HuH-7 (cell line): ENCODE results near the gene ICAM1.
"Not testable (repeated sequence)": the region's sequence is repeated elsewhere in the genome, so short reads cannot be mapped to it uniquely, and the experiment has no call there.

Experiments
- DNase-seq: peaks from one replicate; pipeline ENCODE4 v3.0.0; 2011; ENCODE audit warnings: low spot score

ICAM1 gene

GRCh38 chr19:10277795-10278589 lies 7.1 kb downstream of the ICAM1 start:
- DNase-seq = no peak

GRCh38 chr19:10278935-10279334 lies 8.0 kb downstream of the ICAM1 start:
- no peak for DNase-seq

- DNase-seq = no peak
Observed at GRCh38 chr19:10279737-10280442, 9.0 kb downstream of the ICAM1 start.

GRCh38 chr19:10282043-10282442 lies 11.1 kb downstream of the ICAM1 start:
- DNase-seq = not testable (repeated sequence)

- DNase-seq = no peak
Observed at GRCh38 chr19:10283301-10284064, 12.6 kb downstream of the ICAM1 start.

- no peak for DNase-seq
Observed at GRCh38 chr19:10284065-10284959, 13.4 kb downstream of the ICAM1 start.

- DNase-seq = no peak
Observed at GRCh38 chr19:10284960-10285278, 14.0 kb downstream of the ICAM1 start.

- DNase-seq = no peak
Observed at GRCh38 chr19:10285393-10285792, 14.5 kb downstream of the ICAM1 start.

- peak; percentile 44 for DNase-seq
Observed at GRCh38 chr19:10286803-10287737, 16.1 kb downstream of the ICAM1 start, which contains the start of gene ICAM4. TSS of gene ICAM4 (plus strand) at chr19:10286955. CDS start at chr19:10287013, 58 bp downstream.

GRCh38 chr19:10288662-10289166 lies 17.8 kb downstream of the ICAM1 start:
- DNase-seq = peak; percentile 82

- DNase-seq = peak; percentile 68
Observed at GRCh38 chr19:10289167-10289835, 18.4 kb downstream of the ICAM1 start.

- peak; percentile 20 for DNase-seq
Observed at GRCh38 chr19:10289836-10290356, 19.0 kb downstream of the ICAM1 start, which contains the start of gene ICAM5. TSS of gene ICAM5 (plus strand) at chr19:10289952. CDS start at chr19:10290044, 92 bp downstream.

- DNase-seq = peak; percentile 32
Observed at GRCh38 chr19:10290357-10290875, 19.5 kb downstream of the ICAM1 start.

GRCh38 chr19:10290876-10291553 lies 20.1 kb downstream of the ICAM1 start:
- peak; percentile 85 for DNase-seq

- no peak for DNase-seq
Observed at GRCh38 chr19:10291554-10292205, 20.8 kb downstream of the ICAM1 start.

- peak; percentile 91 for DNase-seq
Observed at GRCh38 chr19:10292206-10292788, 21.4 kb downstream of the ICAM1 start.

GRCh38 chr19:10292789-10293636 lies 22.1 kb downstream of the ICAM1 start:
- no peak for DNase-seq
